SK-N-SH (cell line): ENCODE measurements around the gene CCL23. TPM values are rescaled to one million over a fixed set of nuclear protein-coding genes. Genes with fewer than 3 reads are reported as not detected.
A peak's percentile ranks its signal among the peaks of the same experiment; 100 is the strongest.

Experiments
- CTCF ChIA-PET: fragments of 300-600, 350-600 bp; formaldehyde crosslinking; extraction: SDS; loops from one replicate; lab custom pipeline; 2021; lab: Yijun Ruan, JAX
- POLR2A ChIA-PET: fragments of 350-600 bp; sonication (Branson Sonifier 250); formaldehyde crosslinking; extraction: SDS; loops from one replicate; lab custom pipeline; 2020; ENCODE audit warnings: antibody characterized with exemption, inconsistent platforms; lab: Yijun Ruan, JAX
- DNase-seq: peaks from one replicate; pipeline ENCODE4 v3.0.0; 2012
- H2AFZ ChIP-seq: fragments of 200-600 bp; sonication (generic); 2 replicates; pipeline ENCODE4 v1.8.1; 2016; ENCODE audit warnings: antibody characterized with exemption, mild to moderate bottlenecking, low read depth
- H3F3A ChIP-seq: fragments of 200-600 bp; sonication (generic); replicated peaks from 2 replicates; pipeline ENCODE3; 2016; ENCODE audit warnings: antibody characterized with exemption, mild to moderate bottlenecking; ENCODE audit not compliant: insufficient read depth
- H3K27ac ChIP-seq, 2 experiments: fragments of 200-500 bp in 1 of 2; fragments of 200-600 bp in 1 of 2; sonication (Bioruptor generic) in 1 of 2; sonication (generic), shearing (Covaris generic) in 1 of 2; 2 replicates each; pipeline versions ENCODE4 v1.5.1 to v1.6.1; 2014 to 2016; ENCODE audit warnings: low read depth in 2 of 2, inconsistent platforms in 1 of 2, low read length in 1 of 2, mild to moderate bottlenecking in 1 of 2, mixed read lengths in 1 of 2
- H3K27me3 ChIP-seq: fragments of 200-600 bp; sonication (generic), shearing (Covaris generic); 2 replicates; pipeline ENCODE4 v1.6.1; 2016; ENCODE audit warnings: mixed run types; ENCODE audit not compliant: insufficient read depth
- H3K36me3 ChIP-seq, 2 experiments: fragments of 200-500 bp in 1 of 2; fragments of 200-600 bp in 1 of 2; sonication (Bioruptor generic) in 1 of 2; sonication (generic) in 1 of 2; replicated peaks in 1 of 2; 2 replicates each; pipeline versions ENCODE3 to v1.5.1; 2014 to 2016; ENCODE audit warnings: low read length in 1 of 2, mild to moderate bottlenecking in 1 of 2; ENCODE audit not compliant: insufficient read depth in 2 of 2, control insufficient read depth in 1 of 2
- H3K4me1 ChIP-seq, 2 experiments: fragments of 200-500 bp in 1 of 2; fragments of 200-600 bp in 1 of 2; sonication (Bioruptor generic) in 1 of 2; sonication (generic), shearing (Covaris generic) in 1 of 2; 2 replicates each; pipeline versions ENCODE4 v1.5.1 to v1.6.1; 2014 to 2016; ENCODE audit warnings: low read depth in 1 of 2, low read length in 1 of 2, mixed run types in 1 of 2; ENCODE audit not compliant: insufficient read depth in 2 of 2, control insufficient read depth in 1 of 2
- H3K4me2 ChIP-seq: fragments of 200-600 bp; sonication (generic), shearing (Covaris generic); 2 replicates; pipeline ENCODE4 v1.6.1; 2017; ENCODE audit warnings: mixed run types
- H3K4me3 ChIP-seq, 2 experiments: fragments of 200-500 bp in 1 of 2; fragments of 200-600 bp in 1 of 2; sonication (Bioruptor generic) in 1 of 2; sonication (generic), shearing (Covaris generic) in 1 of 2; 2 replicates each; pipeline versions ENCODE4 v1.5.1 to v1.8.1; 2014 to 2016; ENCODE audit warnings: low read depth in 2 of 2, inconsistent platforms in 1 of 2, low read length in 1 of 2, mild to moderate bottlenecking in 1 of 2, mixed read lengths in 1 of 2, moderate library complexity in 1 of 2
- H3K79me2 ChIP-seq: fragments of 200-600 bp; sonication (generic); 2 replicates; pipeline ENCODE4 v1.8.1; 2017; ENCODE audit warnings: mild to moderate bottlenecking; ENCODE audit not compliant: insufficient read depth
- H3K9ac ChIP-seq: fragments of 200-600 bp; sonication (generic); 2 replicates; pipeline ENCODE4 v1.6.1; 2017; ENCODE audit warnings: mixed run types
- H3K9me2 ChIP-seq: fragments of 200-600 bp; sonication (generic); 2 replicates; pipeline ENCODE4 v1.6.1; 2017; ENCODE audit warnings: mixed run types
- H3K9me3 ChIP-seq: fragments of 200-600 bp; sonication (generic); 2 replicates; pipeline ENCODE4 v1.6.1; 2017; ENCODE audit warnings: mixed run types, mild to moderate bottlenecking, moderate library complexity
- H4K20me1 ChIP-seq: fragments of 200-600 bp; sonication (generic); 2 replicates; pipeline ENCODE4 v1.6.1; 2017; ENCODE audit warnings: mild to moderate bottlenecking, mixed run types; ENCODE audit not compliant: insufficient read depth
- EP300 ChIP-seq, 2 experiments: IDR thresholded peaks; 2 replicates each; pipeline versions ENCODE4 v1.4.0 to v1.6.1; 2012; ENCODE audit warnings: borderline replicate concordance in 1 of 2, low read depth in 1 of 2, low read length in 1 of 2
- EZH2phosphoT487 ChIP-seq: fragments of 200-600 bp; sonication (generic); IDR thresholded peaks from 2 replicates; pipeline ENCODE4 v1.6.1; 2017; ENCODE audit warnings: low read depth, mixed run types, mild to moderate bottlenecking, antibody characterized with exemption, moderate library complexity, borderline replicate concordance
- FOXJ3 ChIP-seq: sonication (generic); formaldehyde crosslinking; IDR thresholded peaks from 2 replicates; pipeline ENCODE4 v1.5.1; 2020; ENCODE audit warnings: mild to moderate bottlenecking, missing genetic modification reagents
- GABPA ChIP-seq: IDR thresholded peaks from 2 replicates; pipeline ENCODE4 v1.4.0; 2012; ENCODE audit warnings: low read depth, mild to moderate bottlenecking
- MEF2A ChIP-seq: IDR thresholded peaks from 2 replicates; pipeline ENCODE4 v1.4.0; 2012; ENCODE audit warnings: low read depth, borderline replicate concordance
- NRF1 ChIP-seq: IDR thresholded peaks from 2 replicates; pipeline ENCODE4 v1.6.1; 2012; ENCODE audit warnings: low read depth, mild to moderate bottlenecking, low read length
- POLR2AphosphoS5 ChIP-seq: IDR thresholded peaks from 2 replicates; pipeline ENCODE4 v1.6.1; 2012; ENCODE audit warnings: low read depth, low read length
- RAD21 ChIP-seq: IDR thresholded peaks from 2 replicates; pipeline ENCODE4 v1.6.1; 2012; ENCODE audit warnings: mild to moderate bottlenecking, low read length
- RXRA ChIP-seq: IDR thresholded peaks from 2 replicates; pipeline ENCODE4 v1.4.0; 2012; ENCODE audit warnings: low read depth, mild to moderate bottlenecking, borderline replicate concordance
- SMC3 ChIP-seq: IDR thresholded peaks from 2 replicates; pipeline ENCODE4 v1.6.1; 2012; ENCODE audit warnings: low read depth, low read length, improper control_type of control experiment
- TAF1 ChIP-seq: IDR thresholded peaks from 2 replicates; pipeline ENCODE4 v1.6.1; 2012; ENCODE audit warnings: low read depth, mild to moderate bottlenecking, low read length, moderate library complexity, borderline replicate concordance
- WGBS: methylation state at CpG from one replicate; pipeline ENCODE4 v1.1.6; 2017; ENCODE audit warnings: low lambda C conversion rate; 5-methylcytosine and 5-hydroxymethylcytosine counted together
- polyA plus RNA-seq, 3 experiments: library from polyadenylated mRNA; depleted of rRNA; stranded (reverse); fragments of >200 nt; gene quantifications; 2 replicates each; pipeline ENCODE4 v1.2.3, GENCODE V29; 2012
- TF ChIP-seq, protein P1 (sequence below): IDR thresholded peaks from 2 replicates; pipeline ENCODE4 v1.6.1; 2012; ENCODE audit warnings: mild to moderate bottlenecking, low read depth, low read length, moderate library complexity
- TF ChIP-seq, protein P2 (sequence below): IDR thresholded peaks from 2 replicates; pipeline ENCODE4 v1.4.0; 2012; ENCODE audit warnings: low read depth
- TF ChIP-seq, protein P3 (sequence below): fragments of 200-600 bp; sonication (generic); IDR thresholded peaks from 2 replicates; pipeline ENCODE4 v1.6.1; 2017; ENCODE audit warnings: antibody characterized with exemption, mild to moderate bottlenecking, moderate library complexity
- TF ChIP-seq, protein P4 (sequence below): fragments of 150-350 bp; IDR thresholded peaks from 2 replicates; pipeline ENCODE4 v1.6.1; 2016; ENCODE audit warnings: mild to moderate bottlenecking, low read depth, low read length

Gene CCL23
- polyA plus RNA-seq, 1 of the 3 experiments (the other 2 are of a cell fraction) = not detected

GRCh38 chr17:35972066-35972465 is 45.7 kb downstream of the CCL23 start (continued):
- TF ChIP-seq, protein P1, sequence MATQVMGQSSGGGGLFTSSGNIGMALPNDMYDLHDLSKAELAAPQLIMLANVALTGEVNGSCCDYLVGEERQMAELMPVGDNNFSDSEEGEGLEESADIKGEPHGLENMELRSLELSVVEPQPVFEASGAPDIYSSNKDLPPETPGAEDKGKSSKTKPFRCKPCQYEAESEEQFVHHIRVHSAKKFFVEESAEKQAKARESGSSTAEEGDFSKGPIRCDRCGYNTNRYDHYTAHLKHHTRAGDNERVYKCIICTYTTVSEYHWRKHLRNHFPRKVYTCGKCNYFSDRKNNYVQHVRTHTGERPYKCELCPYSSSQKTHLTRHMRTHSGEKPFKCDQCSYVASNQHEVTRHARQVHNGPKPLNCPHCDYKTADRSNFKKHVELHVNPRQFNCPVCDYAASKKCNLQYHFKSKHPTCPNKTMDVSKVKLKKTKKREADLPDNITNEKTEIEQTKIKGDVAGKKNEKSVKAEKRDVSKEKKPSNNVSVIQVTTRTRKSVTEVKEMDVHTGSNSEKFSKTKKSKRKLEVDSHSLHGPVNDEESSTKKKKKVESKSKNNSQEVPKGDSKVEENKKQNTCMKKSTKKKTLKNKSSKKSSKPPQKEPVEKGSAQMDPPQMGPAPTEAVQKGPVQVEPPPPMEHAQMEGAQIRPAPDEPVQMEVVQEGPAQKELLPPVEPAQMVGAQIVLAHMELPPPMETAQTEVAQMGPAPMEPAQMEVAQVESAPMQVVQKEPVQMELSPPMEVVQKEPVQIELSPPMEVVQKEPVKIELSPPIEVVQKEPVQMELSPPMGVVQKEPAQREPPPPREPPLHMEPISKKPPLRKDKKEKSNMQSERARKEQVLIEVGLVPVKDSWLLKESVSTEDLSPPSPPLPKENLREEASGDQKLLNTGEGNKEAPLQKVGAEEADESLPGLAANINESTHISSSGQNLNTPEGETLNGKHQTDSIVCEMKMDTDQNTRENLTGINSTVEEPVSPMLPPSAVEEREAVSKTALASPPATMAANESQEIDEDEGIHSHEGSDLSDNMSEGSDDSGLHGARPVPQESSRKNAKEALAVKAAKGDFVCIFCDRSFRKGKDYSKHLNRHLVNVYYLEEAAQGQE = no peak
- TF ChIP-seq NRF1 (no peak), GABPA (no peak)

DNA sequence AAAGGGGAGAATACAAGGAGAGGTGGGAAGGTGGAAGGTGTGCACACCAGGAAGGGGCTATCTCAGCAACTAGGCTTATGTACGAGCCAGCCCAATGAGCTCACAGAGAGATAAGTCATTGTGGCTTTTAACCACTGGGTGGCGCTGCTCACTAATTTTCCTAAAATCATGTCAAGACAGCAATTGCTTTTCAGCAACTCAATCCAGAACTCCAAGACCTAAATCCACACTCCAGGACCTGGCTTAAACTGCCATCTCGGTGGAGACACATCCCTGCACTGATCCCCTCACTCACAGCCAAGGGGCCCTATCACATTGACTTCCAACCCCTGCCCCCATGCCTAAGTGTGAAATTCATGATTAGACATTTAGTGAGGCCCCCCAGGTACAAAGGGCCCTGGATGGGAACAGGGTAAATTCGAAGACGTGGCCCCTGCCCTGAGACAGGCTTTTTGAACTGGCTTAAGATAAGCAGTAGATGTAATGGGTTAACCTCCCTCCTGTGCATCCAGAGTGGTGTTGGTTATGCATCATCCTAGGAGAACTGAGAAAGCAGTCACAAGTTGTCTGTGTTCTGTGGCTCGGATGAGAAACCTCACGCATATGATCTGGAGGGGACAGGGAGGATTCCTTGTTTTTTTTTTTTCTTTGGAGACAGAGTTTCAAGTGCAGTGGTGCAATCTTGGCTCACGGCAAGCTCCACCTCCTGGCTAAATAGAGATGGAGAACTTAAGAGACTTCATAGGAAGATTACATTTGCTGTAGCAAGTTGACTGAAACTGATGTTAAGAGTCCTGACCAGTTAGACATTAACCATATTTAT is 48.0 kb downstream of the CCL23 start:
- H3K4me3 ChIP-seq = no peak overlapping the region
- no peaks in the 10 kb centered on the region for H3K9me2 ChIP-seq
- no peaks in the 10 kb centered on the region for H3F3A ChIP-seq
- POLR2A ChIA-PET = interaction anchor here (0.5 kb wide), 1 partner anchor 18 kb away, joined by 3 read pairs; no protein-coding TSS in a partner anchor
- 8% methylated on average over 8 of the region's 8 CpGs for WGBS
- H2AFZ ChIP-seq = no peak overlapping the region
- H3K4me1 ChIP-seq = no peaks in the 10 kb centered on the region
- no peak for TF ChIP-seq EZH2phosphoT487
- TF ChIP-seq RAD21 = peak; percentile 87
- no peak for TF ChIP-seq MEF2A
- TF ChIP-seq, protein P2, sequence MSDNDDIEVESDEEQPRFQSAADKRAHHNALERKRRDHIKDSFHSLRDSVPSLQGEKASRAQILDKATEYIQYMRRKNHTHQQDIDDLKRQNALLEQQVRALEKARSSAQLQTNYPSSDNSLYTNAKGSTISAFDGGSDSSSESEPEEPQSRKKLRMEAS = no peak
- TF ChIP-seq, protein P3, sequence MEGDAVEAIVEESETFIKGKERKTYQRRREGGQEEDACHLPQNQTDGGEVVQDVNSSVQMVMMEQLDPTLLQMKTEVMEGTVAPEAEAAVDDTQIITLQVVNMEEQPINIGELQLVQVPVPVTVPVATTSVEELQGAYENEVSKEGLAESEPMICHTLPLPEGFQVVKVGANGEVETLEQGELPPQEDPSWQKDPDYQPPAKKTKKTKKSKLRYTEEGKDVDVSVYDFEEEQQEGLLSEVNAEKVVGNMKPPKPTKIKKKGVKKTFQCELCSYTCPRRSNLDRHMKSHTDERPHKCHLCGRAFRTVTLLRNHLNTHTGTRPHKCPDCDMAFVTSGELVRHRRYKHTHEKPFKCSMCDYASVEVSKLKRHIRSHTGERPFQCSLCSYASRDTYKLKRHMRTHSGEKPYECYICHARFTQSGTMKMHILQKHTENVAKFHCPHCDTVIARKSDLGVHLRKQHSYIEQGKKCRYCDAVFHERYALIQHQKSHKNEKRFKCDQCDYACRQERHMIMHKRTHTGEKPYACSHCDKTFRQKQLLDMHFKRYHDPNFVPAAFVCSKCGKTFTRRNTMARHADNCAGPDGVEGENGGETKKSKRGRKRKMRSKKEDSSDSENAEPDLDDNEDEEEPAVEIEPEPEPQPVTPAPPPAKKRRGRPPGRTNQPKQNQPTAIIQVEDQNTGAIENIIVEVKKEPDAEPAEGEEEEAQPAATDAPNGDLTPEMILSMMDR = peak; percentile 81
- no peak for TF ChIP-seq GABPA
- TF ChIP-seq POLR2AphosphoS5 = no peak
- TF ChIP-seq SMC3 = peak; percentile 61
- no peak for TF ChIP-seq TAF1
- TF ChIP-seq, protein P4, sequence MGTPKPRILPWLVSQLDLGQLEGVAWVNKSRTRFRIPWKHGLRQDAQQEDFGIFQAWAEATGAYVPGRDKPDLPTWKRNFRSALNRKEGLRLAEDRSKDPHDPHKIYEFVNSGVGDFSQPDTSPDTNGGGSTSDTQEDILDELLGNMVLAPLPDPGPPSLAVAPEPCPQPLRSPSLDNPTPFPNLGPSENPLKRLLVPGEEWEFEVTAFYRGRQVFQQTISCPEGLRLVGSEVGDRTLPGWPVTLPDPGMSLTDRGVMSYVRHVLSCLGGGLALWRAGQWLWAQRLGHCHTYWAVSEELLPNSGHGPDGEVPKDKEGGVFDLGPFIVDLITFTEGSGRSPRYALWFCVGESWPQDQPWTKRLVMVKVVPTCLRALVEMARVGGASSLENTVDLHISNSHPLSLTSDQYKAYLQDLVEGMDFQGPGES = no peak
- TF ChIP-seq EP300 (IDR thresholded peaks at IDR 0.05; ENCODE audit: borderline replicate concordance in 1 of 2, low read depth in 1 of 2, low read length in 1 of 2) = no peak
- TF ChIP-seq RXRA = no peak
- TF ChIP-seq FOXJ3 (CRISPR knock-in tag) = no peak
- peak; percentile 60 for DNase-seq
- H3K36me3 ChIP-seq = no peaks in the 10 kb centered on the region
- H3K79me2 ChIP-seq = no peaks in the 10 kb centered on the region
- no peaks in the 10 kb centered on the region for H4K20me1 ChIP-seq
- H3K4me2 ChIP-seq = no peak overlapping the region
- H3K9ac ChIP-seq = no peak overlapping the region
- CTCF ChIA-PET = interaction anchor here (0.6 to 5.7 kb wide), 30 partner anchors 8 to 513 kb away, joined by 3 to 48 read pairs (median 4); partner anchors contain the start of gene CCL16
- H3K9me3 ChIP-seq = no peaks in the 10 kb centered on the region
- peaks cover 30% of the 10 kb centered on the region; the same call in 1 of the 2 replicates for H3K27me3 ChIP-seq
- H3K27ac ChIP-seq = no peak overlapping the region
